ENCODE data around the gene TMPRSS13.

Gene TMPRSS13

GRCh38 chr11:117876059-117876340, 53.2 kb downstream of the TMPRSS13 start:
- peak overlapping the region; percentile 59 for H3K4me3 ChIP-seq (ENCODE audit: low read depth, low read length)
- H3K4me1 ChIP-seq (ENCODE audit: control insufficient read depth, insufficient read depth, low read length): no peaks in the 10 kb centered on the region
- no peak overlapping the region; the same call in 1 of the 2 replicates for H3K27ac ChIP-seq (ENCODE audit: extremely low read depth, low read depth, low read length)
- ChIA-PET POLR2A (interaction anchor here (1.2 to 2.3 kb wide), 3 partner anchors 15 to 71 kb away, joined by 4 to 12 read pairs (median 9); no protein-coding TSS in a partner anchor), CTCF (interaction anchor here (0.6 to 1.2 kb wide), 2 partner anchors 53 to 71 kb away, joined by 3 to 4 read pairs; no protein-coding TSS in a partner anchor)
- TF ChIP-seq, protein P1, sequence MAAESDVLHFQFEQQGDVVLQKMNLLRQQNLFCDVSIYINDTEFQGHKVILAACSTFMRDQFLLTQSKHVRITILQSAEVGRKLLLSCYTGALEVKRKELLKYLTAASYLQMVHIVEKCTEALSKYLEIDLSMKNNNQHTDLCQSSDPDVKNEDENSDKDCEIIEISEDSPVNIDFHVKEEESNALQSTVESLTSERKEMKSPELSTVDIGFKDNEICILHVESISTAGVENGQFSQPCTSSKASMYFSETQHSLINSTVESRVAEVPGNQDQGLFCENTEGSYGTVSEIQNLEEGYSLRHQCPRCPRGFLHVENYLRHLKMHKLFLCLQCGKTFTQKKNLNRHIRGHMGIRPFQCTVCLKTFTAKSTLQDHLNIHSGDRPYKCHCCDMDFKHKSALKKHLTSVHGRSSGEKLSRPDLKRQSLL (tag by site-specific recombination; IDR thresholded peaks at IDR 0.05): no peak
- TF ChIP-seq, protein P2, sequence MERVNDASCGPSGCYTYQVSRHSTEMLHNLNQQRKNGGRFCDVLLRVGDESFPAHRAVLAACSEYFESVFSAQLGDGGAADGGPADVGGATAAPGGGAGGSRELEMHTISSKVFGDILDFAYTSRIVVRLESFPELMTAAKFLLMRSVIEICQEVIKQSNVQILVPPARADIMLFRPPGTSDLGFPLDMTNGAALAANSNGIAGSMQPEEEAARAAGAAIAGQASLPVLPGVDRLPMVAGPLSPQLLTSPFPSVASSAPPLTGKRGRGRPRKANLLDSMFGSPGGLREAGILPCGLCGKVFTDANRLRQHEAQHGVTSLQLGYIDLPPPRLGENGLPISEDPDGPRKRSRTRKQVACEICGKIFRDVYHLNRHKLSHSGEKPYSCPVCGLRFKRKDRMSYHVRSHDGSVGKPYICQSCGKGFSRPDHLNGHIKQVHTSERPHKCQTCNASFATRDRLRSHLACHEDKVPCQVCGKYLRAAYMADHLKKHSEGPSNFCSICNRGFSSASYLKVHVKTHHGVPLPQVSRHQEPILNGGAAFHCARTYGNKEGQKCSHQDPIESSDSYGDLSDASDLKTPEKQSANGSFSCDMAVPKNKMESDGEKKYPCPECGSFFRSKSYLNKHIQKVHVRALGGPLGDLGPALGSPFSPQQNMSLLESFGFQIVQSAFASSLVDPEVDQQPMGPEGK (tag by site-specific recombination; IDR thresholded peaks at IDR 0.05): 0 out of 2 replicates have a peak, but pooled peaks have one; percentile 8
- no peaks in the 10 kb centered on the region for H3K9me3 ChIP-seq (ENCODE audit: control insufficient read depth, insufficient read depth, low read depth, low read length)
- no peaks in the 10 kb centered on the region for H3K36me3 ChIP-seq (ENCODE audit: control insufficient read depth in 2 of 2, insufficient read depth in 1 of 2, low read length in 2 of 2)

GRCh38 chr11:117875382-117876058, 53.7 kb downstream of the TMPRSS13 start:
- H3K4me1 ChIP-seq (ENCODE audit: control insufficient read depth, insufficient read depth, low read length): no peaks in the 10 kb centered on the region
- no peak overlapping the region for H3K27ac ChIP-seq (ENCODE audit: extremely low read depth, low read depth, low read length)
- no peaks in the 10 kb centered on the region for H3K9me3 ChIP-seq (ENCODE audit: control insufficient read depth, insufficient read depth, low read depth, low read length)
- ChIA-PET CTCF (interaction anchor here (0.6 to 1.2 kb wide), 3 partner anchors 32 to 71 kb away, joined by 3 to 4 read pairs (median 3); no protein-coding TSS in a partner anchor), POLR2A (interaction anchor here (1.2 to 2.3 kb wide), 3 partner anchors 15 to 71 kb away, joined by 4 to 12 read pairs (median 9); no protein-coding TSS in a partner anchor)
- peak overlapping the region; percentile 59 for H3K4me3 ChIP-seq (ENCODE audit: low read depth, low read length)
- H3K36me3 ChIP-seq (ENCODE audit: control insufficient read depth in 2 of 2, insufficient read depth in 1 of 2, low read length in 2 of 2): no peaks in the 10 kb centered on the region
- peak; percentile 40; the same call in 1 of the 2 replicates for TF ChIP-seq ZNF423 (tag by site-specific recombination; IDR thresholded peaks at IDR 0.05)
- 0 out of 2 replicates have a peak, but pooled peaks have one; percentile 1 for TF ChIP-seq ZBTB20 (tag by site-specific recombination; IDR thresholded peaks at IDR 0.05)
- peak; percentile 12; the same call in 1 of the 2 replicates for TF ChIP-seq ZNF341 (tag by site-specific recombination; IDR thresholded peaks at IDR 0.05; ENCODE audit: low read depth)
- TF ChIP-seq OSR2 (tag by site-specific recombination; IDR thresholded peaks at IDR 0.05): peak; percentile 18; the same call in 1 of the 2 replicates
- TF ChIP-seq, protein P3, sequence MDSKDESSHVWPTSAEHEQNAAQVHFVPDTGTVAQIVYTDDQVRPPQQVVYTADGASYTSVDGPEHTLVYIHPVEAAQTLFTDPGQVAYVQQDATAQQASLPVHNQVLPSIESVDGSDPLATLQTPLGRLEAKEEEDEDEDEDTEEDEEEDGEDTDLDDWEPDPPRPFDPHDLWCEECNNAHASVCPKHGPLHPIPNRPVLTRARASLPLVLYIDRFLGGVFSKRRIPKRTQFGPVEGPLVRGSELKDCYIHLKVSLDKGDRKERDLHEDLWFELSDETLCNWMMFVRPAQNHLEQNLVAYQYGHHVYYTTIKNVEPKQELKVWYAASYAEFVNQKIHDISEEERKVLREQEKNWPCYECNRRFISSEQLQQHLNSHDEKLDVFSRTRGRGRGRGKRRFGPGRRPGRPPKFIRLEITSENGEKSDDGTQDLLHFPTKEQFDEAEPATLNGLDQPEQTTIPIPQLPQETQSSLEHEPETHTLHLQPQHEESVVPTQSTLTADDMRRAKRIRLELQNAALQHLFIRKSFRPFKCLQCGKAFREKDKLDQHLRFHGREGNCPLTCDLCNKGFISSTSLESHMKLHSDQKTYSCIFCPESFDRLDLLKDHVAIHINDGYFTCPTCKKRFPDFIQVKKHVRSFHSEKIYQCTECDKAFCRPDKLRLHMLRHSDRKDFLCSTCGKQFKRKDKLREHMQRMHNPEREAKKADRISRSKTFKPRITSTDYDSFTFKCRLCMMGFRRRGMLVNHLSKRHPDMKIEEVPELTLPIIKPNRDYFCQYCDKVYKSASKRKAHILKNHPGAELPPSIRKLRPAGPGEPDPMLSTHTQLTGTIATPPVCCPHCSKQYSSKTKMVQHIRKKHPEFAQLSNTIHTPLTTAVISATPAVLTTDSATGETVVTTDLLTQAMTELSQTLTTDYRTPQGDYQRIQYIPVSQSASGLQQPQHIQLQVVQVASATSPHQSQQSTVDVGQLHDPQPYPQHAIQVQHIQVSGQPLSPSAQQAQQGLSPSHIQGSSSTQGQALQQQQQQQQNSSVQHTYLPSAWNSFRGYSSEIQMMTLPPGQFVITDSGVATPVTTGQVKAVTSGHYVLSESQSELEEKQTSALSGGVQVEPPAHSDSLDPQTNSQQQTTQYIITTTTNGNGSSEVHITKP (tag by site-specific recombination; IDR thresholded peaks at IDR 0.05): no peak

- POLR2A ChIA-PET: interaction anchor here (2.3 kb wide), 1 partner anchor 32 kb away, joined by 9 read pairs; no protein-coding TSS in a partner anchor
- Histone ChIP-seq H3K27ac (ENCODE audit: extremely low read depth, low read depth, low read length) (no peak overlapping the region), H3K4me3 (ENCODE audit: low read depth, low read length) (no peak overlapping the region), H3K36me3 (ENCODE audit: control insufficient read depth in 2 of 2, insufficient read depth in 1 of 2, low read length in 2 of 2) (no peaks in the 10 kb centered on the region), H3K9me3 (ENCODE audit: control insufficient read depth, insufficient read depth, low read depth, low read length) (no peaks in the 10 kb centered on the region), H3K4me1 (ENCODE audit: control insufficient read depth, insufficient read depth, low read length) (no peaks in the 10 kb centered on the region)
- CTCF ChIA-PET: interaction anchor here (0.6 to 1.2 kb wide), 2 partner anchors 32 to 52 kb away, joined by 3 read pairs; no protein-coding TSS in a partner anchor
- TF ChIP-seq ZBTB20 (tag by site-specific recombination; IDR thresholded peaks at IDR 0.05) (peak; percentile 11; the same call in 1 of the 2 replicates), ZNF561 (tag by site-specific recombination; IDR thresholded peaks at IDR 0.05; ENCODE audit: borderline replicate concordance) (no peak), PRDM1 (tag by site-specific recombination; IDR thresholded peaks at IDR 0.05) (0 out of 2 replicates have a peak, but pooled peaks have one; percentile 5), ZNF488 (tag by site-specific recombination; IDR thresholded peaks at IDR 0.05) (no peak), SALL2 (tag by site-specific recombination; IDR thresholded peaks at IDR 0.05; ENCODE audit: borderline replicate concordance) (no peak), ZNF18 (tag by site-specific recombination; IDR thresholded peaks at IDR 0.05) (peak; percentile 88), ZNF548 (tag by site-specific recombination; IDR thresholded peaks at IDR 0.05) (no peak), ZNF423 (tag by site-specific recombination; IDR thresholded peaks at IDR 0.05) (no peak), YY1 (tag by site-specific recombination; IDR thresholded peaks at IDR 0.05) (no peak), PBX3 (CRISPR knock-in tag; IDR thresholded peaks at IDR 0.05) (no peak)
Measured at GRCh38 chr11:117874910-117875381, 54.3 kb downstream of the TMPRSS13 start.

Measured in HEK293 (cell line).